G401 (cell line): ENCODE results near the gene ZNF19. TPM values are rescaled to one million over a fixed set of nuclear protein-coding genes. Genes with fewer than 3 reads are reported as not detected.
A peak's percentile ranks its signal among the peaks of the same experiment; 100 is the strongest.

Experiments used
- DNase-seq: peaks from one replicate; pipeline ENCODE4 v3.0.0-alpha.2; 2015; ENCODE audit warnings: low spot score
- in situ Hi-C: cut with HindIII; loops from 2 replicates; pipeline ENCODE4 v1.10.0; 2016; ENCODE audit warnings: low sequenced_read_pairs, mixed read lengths
- total RNA-seq: library from RNA; depleted of rRNA; stranded (reverse); fragments of >200 nt; shearing (Covaris generic); gene quantifications from 2 replicates; pipeline ENCODE4 v1.2.3, GENCODE V29; 2014

Gene ZNF19
- total RNA-seq, 1 experiment from 2014 or later = 2.3 TPM

GRCh38 chr16:71493213-71493612 is 4.1 kb upstream of the ZNF19 start:
- in situ Hi-C loops = no loop called here

GRCh38 chr16:71492786-71493185 is 3.7 kb upstream of the ZNF19 start:
- DNase-seq = no peak
- in situ Hi-C loops = no loop called here

More at GRCh38 chr16:71493213-71493612, 4.1 kb upstream of the ZNF19 start:
- no peak for DNase-seq

GRCh38 chr16:71491054-71491453 is 1.9 kb upstream of the ZNF19 start:
- DNase-seq = no peak
- in situ Hi-C loops = no loop called here

GRCh38 chr16:71490361-71490760 is 1.2 kb upstream of the ZNF19 start:
- in situ Hi-C loops = no loop called here
- no peak for DNase-seq

- peak; percentile 98 for DNase-seq
- in situ Hi-C loops = no loop called here
Observed at GRCh38 chr16:71484006-71484893, 4.9 kb downstream of the ZNF19 start.

- in situ Hi-C loops = no loop called here
- no peak for DNase-seq
Observed at GRCh38 chr16:71482569-71482968, 6.6 kb downstream of the ZNF19 start.

GRCh38 chr16:71480956-71481355 is 8.2 kb downstream of the ZNF19 start:
- no peak for DNase-seq
- in situ Hi-C loops = no loop called here

GRCh38 chr16:71479420-71479819 is 9.7 kb downstream of the ZNF19 start:
- DNase-seq = peak; percentile 29
- in situ Hi-C loops = no loop called here

- in situ Hi-C loops = no loop called here
- no peak for DNase-seq
Observed at GRCh38 chr16:71476457-71477124, 12.5 kb downstream of the ZNF19 start.

GRCh38 chr16:71474864-71475263 is 14.3 kb downstream of the ZNF19 start:
- DNase-seq = no peak
- in situ Hi-C loops = no loop called here

GRCh38 chr16:71473891-71474290 is 15.2 kb downstream of the ZNF19 start:
- no peak for DNase-seq
- in situ Hi-C loops = no loop called here

GRCh38 chr16:71472931-71473330 is 16.2 kb downstream of the ZNF19 start:
- in situ Hi-C loops = no loop called here
- DNase-seq = no peak

- in situ Hi-C loops = no loop called here
- no peak for DNase-seq
Observed at GRCh38 chr16:71472051-71472450, 17.1 kb downstream of the ZNF19 start.

GRCh38 chr16:71467810-71468209 is 21.3 kb downstream of the ZNF19 start:
- in situ Hi-C loops = loop anchor here (5.0 kb wide), 1 partner anchor 61 kb away; no protein-coding TSS in a partner anchor
- no peak for DNase-seq

- DNase-seq = no peak
- in situ Hi-C loops = no loop called here
Observed at GRCh38 chr16:71464231-71464630, 24.9 kb downstream of the ZNF19 start.

- in situ Hi-C loops = no loop called here
- peak; percentile 85 for DNase-seq
Observed at GRCh38 chr16:71461686-71462648, 27.2 kb downstream of the ZNF19 start, which contains the start of gene ZNF23. Gene ZNF23, minus strand, starts transcription at chr16:71462247. Its CDS starts 5,451 bp downstream, at chr16:71456796.

- DNase-seq = no peak
- in situ Hi-C loops = no loop called here
Observed at GRCh38 chr16:71460941-71461340, 28.2 kb downstream of the ZNF19 start.

- DNase-seq = no peak
- in situ Hi-C loops = no loop called here
Observed at GRCh38 chr16:71460236-71460635, 28.9 kb downstream of the ZNF19 start.

GRCh38 chr16:71459510-71459909 is 29.6 kb downstream of the ZNF19 start:
- no peak for DNase-seq
- in situ Hi-C loops = no loop called here
